ENCODE measurements around the gene PSMD5.

PSMD5 gene

GRCh38 chr9:120842685-120843485 lies at the start of gene PSMD5:
Gene PSMD5, minus strand, starts transcription at chr9:120842922. Its CDS starts 13 bp downstream, at chr9:120842909.
- TF ChIP-seq, protein P1, sequence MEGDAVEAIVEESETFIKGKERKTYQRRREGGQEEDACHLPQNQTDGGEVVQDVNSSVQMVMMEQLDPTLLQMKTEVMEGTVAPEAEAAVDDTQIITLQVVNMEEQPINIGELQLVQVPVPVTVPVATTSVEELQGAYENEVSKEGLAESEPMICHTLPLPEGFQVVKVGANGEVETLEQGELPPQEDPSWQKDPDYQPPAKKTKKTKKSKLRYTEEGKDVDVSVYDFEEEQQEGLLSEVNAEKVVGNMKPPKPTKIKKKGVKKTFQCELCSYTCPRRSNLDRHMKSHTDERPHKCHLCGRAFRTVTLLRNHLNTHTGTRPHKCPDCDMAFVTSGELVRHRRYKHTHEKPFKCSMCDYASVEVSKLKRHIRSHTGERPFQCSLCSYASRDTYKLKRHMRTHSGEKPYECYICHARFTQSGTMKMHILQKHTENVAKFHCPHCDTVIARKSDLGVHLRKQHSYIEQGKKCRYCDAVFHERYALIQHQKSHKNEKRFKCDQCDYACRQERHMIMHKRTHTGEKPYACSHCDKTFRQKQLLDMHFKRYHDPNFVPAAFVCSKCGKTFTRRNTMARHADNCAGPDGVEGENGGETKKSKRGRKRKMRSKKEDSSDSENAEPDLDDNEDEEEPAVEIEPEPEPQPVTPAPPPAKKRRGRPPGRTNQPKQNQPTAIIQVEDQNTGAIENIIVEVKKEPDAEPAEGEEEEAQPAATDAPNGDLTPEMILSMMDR (IDR thresholded peaks at IDR 0.05) = no peak

- TF ChIP-seq, protein P1 (IDR thresholded peaks at IDR 0.05) = no peak
Measured at GRCh38 chr9:120891884-120892747, 49.4 kb upstream of the PSMD5 start.

DNA sequence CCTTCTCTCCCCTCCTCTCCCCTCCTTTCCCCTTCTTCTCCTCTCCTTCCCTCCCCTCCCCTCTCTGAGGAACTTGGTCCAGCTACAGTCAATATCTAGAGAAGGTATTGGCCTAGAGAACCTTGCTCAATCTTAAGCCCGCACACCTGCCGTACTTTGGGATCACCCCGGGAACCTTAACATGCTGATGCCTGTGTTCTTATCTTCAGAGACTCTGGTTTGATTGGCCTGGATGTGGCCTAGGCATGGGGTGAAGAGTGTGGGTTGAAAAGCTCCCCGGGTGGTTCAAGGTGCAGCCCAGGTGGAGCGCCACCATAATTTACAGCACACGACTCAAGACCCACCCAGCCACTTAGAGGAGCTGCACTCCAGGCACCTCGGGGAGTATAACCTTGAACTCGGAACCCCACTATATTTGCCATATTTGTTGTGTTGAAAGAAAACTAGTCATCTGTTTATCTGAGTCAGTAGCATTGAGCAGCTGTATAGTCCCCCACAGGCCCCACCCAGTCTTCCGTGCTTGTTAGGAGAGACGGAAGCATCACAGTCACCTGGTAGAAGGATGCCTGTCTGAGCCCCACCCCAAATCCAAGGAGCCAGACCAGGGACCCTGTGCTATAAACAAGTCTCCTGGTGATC lies 48.6 kb upstream of the PSMD5 start:
- TF ChIP-seq, protein P1 (IDR thresholded peaks at IDR 0.05) = no peak

DNA sequence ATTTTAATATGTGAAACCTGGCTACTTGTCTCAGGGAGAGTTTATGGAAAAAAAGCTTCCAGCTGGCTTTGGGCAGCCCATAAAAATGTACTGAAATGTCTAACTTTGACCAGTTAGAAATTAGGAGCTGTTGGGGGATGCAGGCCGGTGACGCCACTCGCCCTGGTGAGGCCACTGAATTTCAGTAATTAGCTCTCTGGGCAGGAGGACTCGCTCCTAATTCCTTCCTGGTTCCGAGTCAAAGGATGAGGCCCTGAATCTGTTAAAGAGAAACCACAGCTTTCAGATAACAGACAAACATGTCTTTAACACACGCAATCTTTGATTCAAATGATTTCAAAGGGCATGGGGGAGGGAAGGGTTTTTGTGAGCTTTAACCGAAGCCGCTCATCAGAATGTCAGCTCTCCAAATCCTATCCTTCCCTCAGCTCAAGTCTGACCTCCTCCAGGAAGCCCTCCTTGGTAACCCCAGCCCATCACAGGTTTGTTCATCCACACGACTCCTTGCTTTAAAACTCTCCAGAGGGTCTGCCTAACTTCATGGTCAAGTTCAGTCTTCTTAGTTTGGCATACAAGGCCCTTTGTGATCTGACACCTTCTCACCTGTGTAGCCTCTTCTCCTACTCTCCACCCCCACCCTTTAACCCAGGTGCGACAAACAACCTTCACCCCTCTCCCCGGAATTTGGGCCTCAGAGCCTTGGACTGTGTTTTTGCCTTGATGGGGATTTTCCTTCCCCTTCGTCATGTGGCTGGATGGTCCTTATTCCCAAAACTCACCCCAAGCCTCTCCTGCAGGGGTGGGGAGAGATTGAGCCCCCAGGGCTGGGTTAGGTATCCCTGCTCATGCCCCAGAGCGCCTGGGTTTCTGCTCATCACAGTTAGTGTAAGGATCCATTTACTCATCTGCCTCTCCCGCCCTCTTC lies 47.9 kb upstream of the PSMD5 start:
- TF ChIP-seq, protein P1 (IDR thresholded peaks at IDR 0.05) = no peak

GRCh38 chr9:120889606-120890271 lies 47.0 kb upstream of the PSMD5 start:
- TF ChIP-seq, protein P1 (IDR thresholded peaks at IDR 0.05) = no peak

- TF ChIP-seq, protein P1 (IDR thresholded peaks at IDR 0.05) = no peak
Measured at GRCh38 chr9:120888626-120889025, 45.9 kb upstream of the PSMD5 start.

Data from LNCAP (cell line).